GM10248 (cell line): ENCODE data around the gene ARIH2.

Experiments
- CTCF ChIA-PET: fragments of 300-600 bp; sonication (Branson Sonifier 250); formaldehyde crosslinking; extraction: SDS; loops from one replicate; lab custom pipeline; 2021; ENCODE audit warnings: antibody characterized with exemption; lab: Yijun Ruan, JAX
- POLR2A ChIA-PET: fragments of 350-650 bp; sonication (Branson Sonifier 250); formaldehyde crosslinking; extraction: SDS; loops from one replicate; lab custom pipeline; 2020; ENCODE audit warnings: antibody characterized with exemption; lab: Yijun Ruan, JAX
- DNase-seq: peaks from one replicate; pipeline ENCODE4 v3.0.0; 2012; ENCODE audit errors: extremely low spot score
- CTCF ChIP-seq: IDR thresholded peaks from 2 replicates; pipeline ENCODE4 v1.5.1; 2012; ENCODE audit warnings: mild to moderate bottlenecking, low read depth; ENCODE audit errors: extremely low read depth, missing control alignments, control extremely low read depth

Gene ARIH2

GRCh38 chr3:48931944-48932580 is 13.4 kb downstream of the ARIH2 start:
- ChIA-PET CTCF (interaction anchor here (1.4 to 5.0 kb wide), 2 partner anchors 13 to 55 kb away, joined by 3 to 27 read pairs; partner anchors contain the start of gene ARIH2), POLR2A (no interaction called here)
- TF ChIP-seq CTCF: no peak

GRCh38 chr3:48934333-48934991 is 15.8 kb downstream of the ARIH2 start:
- DNase-seq: no peak
- ChIA-PET CTCF (interaction anchor here (1.2 to 2.2 kb wide), 4 partner anchors 18 to 195 kb away, joined by 3 to 10 read pairs (median 4); partner anchors contain the start of gene P4HTM), POLR2A (no interaction called here)
- no peak for TF ChIP-seq CTCF

More at GRCh38 chr3:48931944-48932580, 13.4 kb downstream of the ARIH2 start:
- no peak for DNase-seq

- ChIA-PET CTCF (no interaction called here), POLR2A (no interaction called here)
- no peak for DNase-seq
- no peak for TF ChIP-seq CTCF
Measured at GRCh38 chr3:48935530-48935929, 16.9 kb downstream of the ARIH2 start.

GRCh38 chr3:48938156-48938555 is 19.5 kb downstream of the ARIH2 start:
- CTCF ChIA-PET: interaction anchor here (0.9 to 2.1 kb wide), 4 partner anchors 14 to 83 kb away, joined by 3 to 6 read pairs (median 4); no protein-coding TSS in a partner anchor
- POLR2A ChIA-PET: no interaction called here
- DNase-seq: no peak
- no peak for TF ChIP-seq CTCF

GRCh38 chr3:48938689-48939088 is 20.0 kb downstream of the ARIH2 start:
- DNase-seq: no peak
- no peak for TF ChIP-seq CTCF
- POLR2A ChIA-PET: no interaction called here
- CTCF ChIA-PET: interaction anchor here (1.2 to 2.1 kb wide), 3 partner anchors 13 to 49 kb away, joined by 3 to 6 read pairs (median 4); no protein-coding TSS in a partner anchor

GRCh38 chr3:48945432-48945831 is 26.8 kb downstream of the ARIH2 start:
- no peak for TF ChIP-seq CTCF
- POLR2A ChIA-PET: no interaction called here
- CTCF ChIA-PET: interaction anchor here (1.4 to 2.2 kb wide), 2 partner anchors 16 to 18 kb away, joined by 3 to 9 read pairs; no protein-coding TSS in a partner anchor

More at GRCh38 chr3:48945432-48945831, 26.8 kb downstream of the ARIH2 start:
- no peak for DNase-seq
